HPDE6-E6E7 (cell line): ENCODE measurements around the gene IFNL3.
"Not testable (repeated sequence)": the region's sequence is repeated elsewhere in the genome, so short reads cannot be mapped to it uniquely, and the experiment has no call there.

Experiments
- DNase-seq: peaks from one replicate; pipeline ENCODE4 v3.0.0; 2011; ENCODE audit warnings: missing footprints; ENCODE audit errors: extremely low spot score

Gene IFNL3

DNA sequence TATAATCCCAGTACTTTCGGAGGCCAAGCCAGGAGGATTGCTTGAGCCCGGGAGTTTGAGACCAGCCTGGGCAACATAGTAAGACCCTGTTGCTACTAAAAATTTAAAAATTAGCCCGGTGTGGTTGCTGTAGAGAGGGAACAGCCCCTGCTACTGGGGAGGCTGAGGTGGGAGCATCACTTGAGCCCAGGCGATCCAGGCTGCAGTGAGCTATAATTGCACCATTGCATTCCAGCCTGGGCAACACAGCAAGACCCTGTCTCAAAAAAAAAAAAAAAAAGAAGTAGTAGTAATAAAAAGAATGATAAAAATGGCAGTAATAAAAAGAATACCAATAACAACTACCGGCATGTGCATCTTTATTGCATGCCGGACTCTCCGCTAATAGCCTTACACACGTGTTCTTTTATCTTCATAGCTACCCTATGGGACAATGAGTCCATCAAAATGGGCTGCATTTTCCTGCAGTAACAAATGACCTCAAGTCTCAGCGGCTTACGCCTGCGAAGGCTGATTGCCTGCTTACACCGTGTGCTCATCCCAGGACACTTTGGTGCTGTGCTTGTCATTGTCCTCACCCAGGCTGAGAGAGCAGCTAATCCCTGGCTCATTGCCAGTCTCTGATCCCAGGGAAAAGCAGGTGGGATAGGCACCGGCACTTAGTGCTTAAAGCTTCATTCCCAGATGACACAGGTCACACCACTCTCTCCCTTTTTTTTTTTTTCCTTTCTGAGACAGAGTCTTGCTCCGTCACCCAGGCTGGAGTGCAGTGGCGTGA is 26.4 kb downstream of the IFNL3 start:
- no peak for DNase-seq

DNA sequence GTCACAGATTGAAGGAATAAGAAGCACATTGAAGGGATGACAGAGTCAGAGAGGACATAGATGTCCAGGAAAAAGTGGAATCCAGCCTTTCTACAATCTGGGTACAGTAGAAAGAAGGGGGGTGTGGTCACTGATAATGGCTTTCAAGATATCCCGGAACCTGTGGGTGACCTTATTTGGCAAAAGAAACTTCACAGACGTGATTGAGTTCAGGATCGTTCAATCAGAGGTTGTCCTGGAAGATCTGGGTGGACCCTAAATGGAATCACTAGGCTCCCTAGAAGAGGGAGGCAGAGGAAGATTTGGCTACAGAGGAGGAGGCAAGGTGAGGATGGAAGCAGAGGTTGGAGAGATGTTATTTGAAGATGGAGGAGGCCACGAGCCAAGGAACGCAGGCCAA is 27.7 kb downstream of the IFNL3 start:
- DNase-seq, result no peak

DNA sequence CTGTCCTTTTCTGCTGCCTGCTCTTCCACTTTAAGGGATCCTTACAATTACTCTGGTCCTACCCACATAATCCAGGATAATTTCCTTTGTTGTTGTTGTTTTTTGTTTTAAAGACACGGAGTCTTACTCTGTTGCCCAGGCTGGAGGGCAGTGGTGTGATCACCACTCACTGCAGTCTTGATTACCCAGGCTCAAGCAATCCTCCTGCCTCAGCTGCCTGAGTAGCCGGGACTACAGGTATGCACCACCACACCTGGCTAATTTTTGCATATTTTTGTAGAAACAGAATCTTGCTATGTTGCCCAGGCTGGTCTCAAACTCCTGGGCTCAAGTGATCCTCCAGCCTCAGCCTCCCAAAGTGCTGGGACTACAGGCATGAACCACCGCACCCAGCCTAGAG is 29.5 kb downstream of the IFNL3 start:
- DNase-seq, result not testable (repeated sequence)

DNA sequence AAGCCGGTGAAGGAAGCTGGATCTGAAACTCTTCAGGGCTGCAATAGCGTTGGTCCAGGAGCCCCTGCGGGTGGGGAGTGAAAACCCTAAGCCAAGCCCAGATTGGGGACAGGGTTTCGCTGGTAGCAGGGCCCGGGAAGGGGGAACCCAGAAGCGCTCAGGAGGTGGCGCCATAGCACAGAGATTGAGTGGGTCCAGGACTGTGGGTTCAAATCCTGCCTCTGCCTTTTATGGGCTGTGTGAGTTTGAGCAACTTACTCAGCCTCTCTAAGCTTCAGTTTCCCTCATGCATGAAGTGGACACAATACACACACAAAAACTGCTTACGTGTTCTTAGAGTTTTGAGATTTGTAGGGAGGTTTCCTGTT is 32.4 kb downstream of the IFNL3 start:
- DNase-seq, result no peak

DNA sequence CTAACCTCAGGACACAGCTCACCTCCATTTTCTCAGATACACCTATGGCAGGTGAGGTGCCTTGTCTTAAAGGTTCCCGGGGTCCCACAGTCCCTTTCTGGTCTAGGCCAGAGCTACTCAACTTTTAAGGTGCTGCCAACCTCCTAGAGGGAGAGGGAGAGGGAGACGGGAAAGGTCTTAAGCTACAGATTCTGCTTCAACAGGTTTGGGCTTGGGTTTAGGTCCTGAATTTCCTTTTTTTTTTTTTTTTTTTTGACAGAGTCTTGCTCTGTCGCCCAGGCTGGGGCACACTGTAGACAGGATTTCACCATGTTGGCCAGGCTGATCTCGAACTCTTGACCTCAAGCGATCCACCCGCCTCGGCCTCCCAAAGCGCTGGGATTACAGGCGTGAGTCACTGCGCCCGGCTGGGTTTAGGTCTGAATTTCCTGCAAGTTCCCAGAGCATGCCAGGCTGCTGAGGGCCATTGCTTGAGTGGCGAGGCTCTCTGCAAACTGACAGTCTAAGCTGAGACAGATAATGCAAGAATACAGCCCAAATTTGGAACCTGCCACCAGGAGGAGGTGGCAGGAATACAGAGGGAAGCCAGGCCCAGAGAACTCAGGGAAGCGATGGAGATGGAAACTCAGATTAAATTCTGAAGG is 33.0 kb downstream of the IFNL3 start:
- no peak for DNase-seq

DNA sequence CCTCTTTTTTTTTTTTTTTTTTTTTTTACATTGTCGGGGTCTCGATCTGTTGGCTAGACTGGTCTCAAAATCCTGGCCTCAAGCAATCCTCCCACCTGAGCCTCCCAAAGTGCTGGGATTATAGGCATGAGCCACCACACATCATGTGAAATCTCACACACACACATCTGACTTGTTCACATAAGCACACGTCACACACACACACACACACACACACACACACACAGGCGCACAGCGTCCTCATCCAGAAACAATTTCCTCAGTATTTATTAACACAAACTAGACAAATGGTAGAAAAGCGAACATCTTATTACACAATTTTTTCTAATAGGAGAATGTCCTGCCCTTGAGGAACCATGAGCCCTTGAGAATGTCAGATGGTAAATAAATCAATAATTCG is 35.6 kb downstream of the IFNL3 start:
- no peak for DNase-seq

DNA sequence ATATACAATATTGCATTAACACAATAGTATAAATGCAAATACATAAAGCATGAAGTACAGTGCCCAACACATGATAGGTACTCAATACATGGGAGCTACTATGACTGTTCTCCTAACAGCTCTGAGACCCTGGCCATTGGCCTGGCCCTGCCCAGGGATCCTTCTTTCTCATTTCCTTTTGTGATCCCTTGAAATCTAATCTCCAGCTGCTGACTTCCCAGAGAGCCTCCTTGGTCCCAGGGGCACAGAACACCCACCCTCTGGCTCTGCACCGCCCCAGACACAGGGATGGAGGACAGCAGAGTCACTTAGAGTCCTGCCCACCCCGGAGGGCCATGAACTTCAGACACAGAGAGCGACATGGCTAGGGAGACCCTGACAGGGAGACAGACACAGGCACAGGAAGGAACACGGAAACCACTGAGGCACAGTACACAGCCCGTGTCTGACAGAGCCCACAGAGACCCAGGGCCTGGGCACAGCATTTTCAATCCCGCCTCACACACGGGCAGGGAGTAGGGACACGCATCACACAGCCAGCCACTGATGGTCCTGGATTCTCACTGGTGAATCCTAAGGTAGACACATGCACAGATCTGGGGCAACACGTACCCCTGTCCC is 36.5 kb downstream of the IFNL3 start:
- DNase-seq, result no peak

DNA sequence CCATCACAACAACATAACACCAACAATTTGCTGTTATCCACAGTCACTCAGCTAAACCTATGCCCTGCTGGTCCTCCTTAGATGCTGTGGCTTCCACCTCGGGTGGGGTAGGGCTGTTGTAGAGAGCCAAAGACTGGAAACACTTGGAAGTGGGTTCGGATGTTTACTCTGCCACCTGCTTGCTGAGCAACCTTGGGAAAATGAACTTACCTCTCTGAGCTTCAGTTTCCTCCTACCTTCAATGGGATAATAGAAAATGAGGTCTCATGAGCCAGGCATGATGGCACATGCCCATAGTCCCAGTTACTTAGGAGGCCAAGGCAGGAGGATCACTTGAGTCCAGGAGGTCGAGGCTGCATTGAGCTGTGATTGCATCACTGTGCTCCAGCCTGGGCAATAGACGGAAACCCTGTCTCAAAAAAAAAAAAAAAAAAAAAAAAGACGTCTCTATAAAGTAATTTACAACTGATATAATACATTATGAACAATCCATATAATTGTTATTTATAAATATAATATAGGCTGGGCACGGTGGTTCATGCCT is 37.4 kb downstream of the IFNL3 start:
- DNase-seq, result no peak

DNA sequence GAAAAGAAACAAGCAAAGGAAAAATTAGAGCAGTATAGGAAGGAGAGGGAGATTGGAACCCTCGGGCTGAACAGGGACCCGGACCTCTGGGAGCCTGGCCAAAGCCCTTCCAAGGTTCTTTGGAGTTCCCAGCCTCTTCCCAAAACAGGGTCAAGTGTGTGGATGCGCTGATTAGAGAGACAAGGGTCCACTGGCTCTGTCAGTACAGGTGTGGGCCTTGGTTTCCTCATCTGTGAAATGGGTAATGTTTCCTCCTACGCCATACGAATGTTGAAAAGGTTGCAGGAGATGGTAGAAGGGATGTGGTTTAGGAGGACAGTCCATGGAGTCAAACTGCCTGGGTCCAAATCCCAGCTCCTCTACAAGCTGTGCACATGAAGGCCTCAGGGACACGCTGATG is 38.7 kb downstream of the IFNL3 start:
- DNase-seq, result no peak

DNA sequence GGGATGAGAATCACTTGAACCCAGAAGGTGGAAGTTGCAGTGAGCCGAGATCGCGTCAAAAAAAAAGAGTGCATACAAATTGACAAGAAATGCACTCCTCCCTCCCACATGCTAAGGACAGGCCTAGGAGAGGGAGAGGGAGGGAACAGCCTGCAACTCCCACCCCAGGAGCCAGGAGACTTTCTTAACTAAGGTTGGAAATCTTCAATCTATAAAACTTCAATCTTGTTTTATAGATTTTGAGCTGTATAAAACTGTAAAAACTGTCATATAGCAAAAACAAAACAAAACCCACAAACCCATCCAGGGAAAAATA is 39.4 kb downstream of the IFNL3 start:
- no peak for DNase-seq

DNA sequence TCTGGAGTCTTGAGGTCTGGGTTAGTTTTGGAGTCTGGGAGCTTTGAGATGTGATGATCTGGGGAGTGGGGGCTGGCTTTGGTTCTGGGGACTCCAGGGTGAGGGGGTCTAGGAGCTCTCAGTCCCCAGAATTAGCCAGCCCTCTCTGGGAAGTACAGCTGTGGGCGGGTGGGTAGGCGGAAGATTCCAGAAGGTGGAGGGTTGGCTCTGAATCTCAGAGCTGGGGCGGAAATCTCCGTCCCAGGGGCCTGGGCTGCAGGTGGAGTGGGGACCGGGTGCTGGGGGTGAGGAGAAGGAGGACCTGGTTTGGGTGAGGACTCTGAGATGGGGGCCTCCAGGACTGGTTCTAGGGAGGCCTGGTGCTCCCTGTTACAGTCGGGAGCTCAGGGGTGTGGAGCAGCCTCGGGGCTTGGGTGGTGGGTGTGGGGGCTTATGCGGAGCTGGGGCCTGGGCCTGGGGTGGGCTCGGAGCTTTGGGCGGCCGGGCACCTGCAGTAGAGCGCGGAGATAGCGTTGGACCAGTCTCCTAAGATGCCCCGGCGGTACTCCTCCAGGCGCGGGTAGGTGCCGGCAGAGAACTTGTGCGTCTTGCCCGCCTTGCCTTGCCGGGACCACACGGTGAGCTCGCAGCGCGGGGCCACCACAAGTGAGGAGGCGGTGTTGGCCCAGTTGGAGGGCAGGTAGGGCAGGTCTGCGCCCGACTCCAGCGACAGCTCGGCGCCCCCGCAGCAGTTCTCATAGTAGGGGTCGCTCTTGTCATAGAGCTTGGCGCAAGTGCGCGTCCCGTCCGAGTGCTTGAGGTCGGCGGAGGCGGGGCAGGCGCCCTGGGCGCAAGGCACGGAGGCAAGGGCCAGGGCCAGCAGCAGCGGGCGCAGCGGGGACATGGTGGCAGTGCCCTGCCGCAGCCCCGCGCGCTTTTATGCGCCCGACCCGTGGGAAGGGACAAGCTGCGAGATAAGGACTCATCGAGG is 41.1 kb downstream of the IFNL3 start, which contains the start of gene SYCN:
SYCN (minus strand) TSS at position 892 of the 970 bp plus-strand sequence; CDS start at position 883, 9 bp downstream.
- no peak for DNase-seq

DNA sequence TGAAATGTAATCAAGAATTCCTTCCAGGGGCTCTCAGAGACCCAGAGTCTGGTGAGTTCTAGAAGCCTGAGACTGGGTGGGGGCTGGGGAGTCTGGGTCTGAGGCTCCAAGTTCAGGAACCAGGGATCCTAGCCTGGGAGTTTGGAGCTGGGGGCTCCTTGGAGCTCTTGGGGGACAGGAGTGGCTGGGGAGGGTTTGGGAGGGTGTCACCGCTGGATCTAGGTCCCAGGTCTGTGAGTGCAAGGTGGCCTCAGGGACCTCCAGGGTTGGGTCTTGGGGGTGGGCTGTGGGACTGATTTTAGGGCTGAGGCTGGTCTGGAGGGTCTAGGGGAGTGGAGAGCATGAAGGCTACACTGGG is 41.8 kb downstream of the IFNL3 start:
- DNase-seq, result no peak

DNA sequence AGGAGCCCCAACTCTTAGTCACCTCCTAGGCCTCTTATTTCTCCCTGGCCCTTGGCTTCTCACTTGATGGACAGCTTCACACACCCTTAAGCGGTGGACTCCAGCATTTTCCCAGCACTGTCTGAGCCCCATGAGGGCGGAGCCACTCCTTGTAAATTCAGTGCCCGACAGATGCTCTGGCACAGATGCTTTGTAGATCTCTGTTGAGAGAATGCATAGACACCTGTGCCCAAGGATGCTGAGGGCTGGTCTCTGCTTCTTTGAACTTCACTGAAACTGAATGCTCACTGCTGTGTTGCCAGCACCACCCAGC is 44.0 kb downstream of the IFNL3 start:
- no peak for DNase-seq

DNA sequence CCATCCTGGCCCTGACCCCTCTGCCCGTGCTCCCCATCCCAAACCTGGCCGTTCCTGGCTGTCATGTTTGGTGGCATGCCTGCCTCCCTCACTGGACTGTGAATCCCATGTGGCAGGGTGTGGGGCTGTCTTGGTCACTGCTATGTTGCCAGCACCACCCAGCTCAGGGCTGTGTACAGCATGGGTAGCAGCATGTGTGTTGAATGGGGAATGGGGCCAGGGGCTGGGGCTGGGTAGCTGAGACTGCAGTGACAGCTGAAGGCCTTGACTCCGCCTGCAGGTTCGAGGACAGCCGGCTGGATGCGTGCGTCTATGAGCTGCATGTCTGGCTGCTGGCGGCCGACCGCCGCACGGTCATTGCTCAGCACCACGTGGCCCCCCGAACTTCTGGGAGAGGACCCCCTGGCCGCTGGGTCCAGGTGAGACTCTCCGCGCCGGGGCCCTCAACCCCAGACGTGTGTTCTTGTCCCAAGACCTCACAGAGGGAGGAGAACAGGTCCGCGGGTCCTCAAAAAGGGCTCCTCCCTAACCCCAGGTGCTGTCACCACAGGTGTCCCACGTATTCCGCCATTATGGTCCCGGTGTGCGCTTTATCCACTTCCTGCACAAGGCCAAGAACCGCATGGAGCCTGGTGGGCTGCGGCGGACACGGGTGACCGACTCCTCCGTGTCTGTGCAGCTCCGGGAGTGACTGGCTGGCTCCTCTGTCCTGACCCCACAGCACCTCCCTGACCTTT is 44.6 kb downstream of the IFNL3 start:
- DNase-seq, result no peak

DNA sequence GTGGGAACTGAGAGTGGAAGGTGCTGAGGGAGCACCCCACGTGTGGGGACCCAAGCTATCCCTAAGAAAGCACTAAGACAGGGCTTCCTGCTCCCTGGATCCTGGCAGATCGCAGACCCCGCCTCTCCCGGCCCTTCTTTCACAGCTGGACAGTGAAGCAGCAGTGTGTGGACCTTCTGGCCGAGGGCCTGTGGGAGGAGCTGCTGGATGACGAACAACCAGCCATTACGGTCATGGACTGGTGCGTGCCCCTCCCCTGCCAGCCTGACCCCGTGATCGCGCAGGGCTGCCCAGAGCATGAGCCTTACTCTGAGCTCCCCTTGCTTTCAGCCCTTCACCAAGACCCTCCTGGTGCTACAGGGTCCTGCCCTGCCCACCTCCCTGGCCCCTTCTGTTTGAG is 45.8 kb downstream of the IFNL3 start:
- no peak for DNase-seq

DNA sequence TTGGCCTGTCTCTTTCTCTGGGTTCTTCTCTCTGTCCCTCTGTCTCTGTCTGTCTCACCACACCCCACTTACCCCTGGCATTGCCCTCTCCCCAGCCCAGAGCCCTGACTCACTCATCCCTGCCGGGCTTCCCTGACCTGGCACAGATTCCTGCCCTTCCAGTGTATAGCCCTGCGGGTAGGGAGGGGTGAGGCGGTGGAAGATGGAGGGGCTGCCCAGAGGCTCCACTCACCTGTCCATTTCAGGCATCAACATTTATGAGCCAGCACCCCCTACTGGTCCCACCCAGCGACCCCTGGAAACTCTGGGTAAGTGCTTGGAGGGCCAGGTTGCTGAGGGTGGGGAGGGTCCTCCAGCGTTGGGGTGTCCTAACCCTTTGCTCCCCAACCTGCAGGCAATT is 47.0 kb downstream of the IFNL3 start:
- DNase-seq, result no peak

DNA sequence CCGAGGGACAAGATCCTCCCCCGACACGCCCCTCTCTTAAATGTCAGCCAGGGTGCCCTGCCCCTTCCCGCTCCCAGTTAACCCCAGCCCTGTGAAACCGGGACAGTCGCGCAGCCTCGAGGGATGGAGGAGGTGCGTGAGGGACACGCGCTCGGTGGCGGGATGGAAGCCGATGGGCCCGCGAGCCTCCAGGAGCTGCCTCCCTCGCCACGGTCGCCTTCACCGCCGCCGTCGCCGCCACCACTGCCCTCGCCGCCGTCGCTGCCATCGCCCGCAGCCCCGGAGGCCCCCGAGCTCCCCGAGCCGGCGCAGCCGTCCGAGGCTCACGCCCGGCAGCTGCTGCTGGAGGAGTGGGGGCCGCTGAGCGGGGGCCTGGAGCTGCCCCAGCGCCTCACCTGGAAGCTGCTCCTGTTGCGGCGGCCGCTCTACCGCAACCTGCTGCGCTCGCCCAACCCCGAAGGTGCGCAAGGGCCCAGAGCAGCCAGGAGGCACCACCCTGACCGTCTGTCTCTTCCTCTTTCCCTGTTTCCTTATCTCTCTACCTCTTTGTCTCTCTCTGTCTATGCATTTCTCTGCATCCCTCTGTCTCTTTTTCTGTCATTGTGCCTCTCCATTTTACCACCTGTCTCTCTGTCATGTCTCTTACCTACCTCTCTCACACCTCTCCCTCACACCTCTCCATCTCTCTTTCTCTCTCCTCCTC is 47.8 kb downstream of the IFNL3 start, which contains the start of gene NCCRP1:
NCCRP1 (plus strand) TSS at position 105 of the 703 bp plus-strand sequence; CDS start at position 124, 19 bp downstream.
- DNase-seq, result no peak

DNA sequence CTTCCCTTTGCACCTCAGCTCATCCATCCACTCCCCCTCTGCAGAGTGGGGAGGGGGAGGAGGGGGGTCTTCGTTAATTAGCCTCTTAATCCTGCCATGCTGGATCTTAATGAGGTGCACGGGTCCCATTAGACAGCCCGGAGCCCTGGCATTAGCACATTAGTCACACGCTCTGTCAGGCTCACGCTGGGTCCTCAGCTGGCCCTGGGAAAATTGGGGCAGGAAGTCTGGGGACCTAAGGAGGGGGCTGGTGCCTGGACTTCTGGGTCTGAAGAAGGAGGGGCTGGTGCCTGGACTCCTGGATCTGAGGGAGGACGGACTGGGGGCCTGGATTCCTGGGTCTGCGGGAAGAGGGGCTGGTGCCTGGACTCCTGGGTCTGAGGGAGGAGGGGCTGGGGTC is 48.5 kb downstream of the IFNL3 start:
- DNase-seq, result no peak

DNA sequence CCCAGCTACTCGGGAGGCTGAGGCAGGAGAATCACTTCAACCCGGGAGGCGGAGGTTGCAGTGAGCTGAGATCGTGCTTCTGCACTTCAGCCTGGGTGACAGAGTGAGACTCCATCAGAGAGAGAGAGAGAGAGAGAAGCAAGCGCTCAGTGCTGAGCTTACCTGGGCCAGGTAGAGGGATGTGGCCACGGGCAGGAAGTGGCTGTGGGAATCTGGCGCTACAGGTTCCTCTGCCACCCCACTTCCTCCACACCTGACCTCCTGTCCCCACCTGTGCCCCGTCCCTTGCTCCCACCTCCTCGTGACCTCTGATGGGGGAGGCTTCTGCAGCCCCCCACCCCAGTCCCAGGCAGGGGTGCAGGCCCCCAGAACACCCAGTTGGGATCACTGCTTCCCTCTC is 49.1 kb downstream of the IFNL3 start:
- no peak for DNase-seq

DNA sequence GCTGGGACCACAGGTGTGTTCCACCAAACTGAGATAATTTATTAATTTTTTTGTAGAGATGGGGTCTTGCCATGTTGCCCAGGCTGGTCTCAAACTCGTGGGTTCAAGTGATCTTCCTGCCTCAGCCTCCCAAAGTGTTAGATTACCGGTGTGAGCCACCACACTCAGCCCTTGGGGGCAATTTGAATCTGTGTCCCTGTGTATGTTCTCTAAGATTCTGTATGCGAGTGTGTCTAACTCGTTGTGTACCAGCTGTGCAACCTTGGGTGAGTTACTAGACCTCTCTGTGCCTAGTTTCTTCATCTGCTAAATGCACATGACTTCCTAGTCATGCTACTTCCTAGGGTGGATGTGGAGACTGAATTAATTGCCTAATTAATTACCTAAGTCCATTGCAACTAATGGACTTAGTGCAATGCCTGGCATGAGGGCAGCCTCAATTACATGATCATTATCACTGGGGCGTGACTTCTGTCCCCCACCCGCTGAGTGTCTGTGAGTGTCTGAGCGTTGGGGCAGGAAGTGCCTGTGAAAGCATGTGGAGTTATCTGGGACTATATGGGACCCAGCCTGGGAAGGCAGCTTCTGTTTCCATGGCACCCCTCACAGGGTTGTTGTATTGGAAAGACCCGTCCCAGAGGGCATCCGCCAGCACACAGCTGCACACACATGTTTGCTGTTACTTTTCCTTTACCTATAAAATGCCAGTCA is 49.8 kb downstream of the IFNL3 start:
- DNase-seq, result no peak
